ENCODE measurements around the gene RSPO3. TPM values are rescaled to one million over a fixed set of nuclear protein-coding genes. Genes with fewer than 3 reads are reported as not detected.

RSPO3 gene
- total RNA-seq, 1 experiment from 2014 or later = not detected

DNA sequence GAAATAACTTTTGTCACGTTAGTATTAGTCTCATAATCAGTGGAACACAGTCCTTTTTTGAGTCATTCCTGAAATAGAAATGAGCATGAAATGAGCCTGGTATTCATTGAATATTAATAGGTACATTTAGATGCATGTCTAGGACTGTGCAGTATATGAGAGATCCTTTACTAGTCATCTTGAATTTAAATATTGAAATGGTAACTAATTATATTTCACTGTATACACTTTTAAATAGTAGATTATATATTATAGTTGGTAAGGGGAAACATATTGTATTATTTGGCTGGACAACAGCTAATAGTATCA, 59.4 kb downstream of the RSPO3 start (continued):
- TF ChIP-seq, protein P1, sequence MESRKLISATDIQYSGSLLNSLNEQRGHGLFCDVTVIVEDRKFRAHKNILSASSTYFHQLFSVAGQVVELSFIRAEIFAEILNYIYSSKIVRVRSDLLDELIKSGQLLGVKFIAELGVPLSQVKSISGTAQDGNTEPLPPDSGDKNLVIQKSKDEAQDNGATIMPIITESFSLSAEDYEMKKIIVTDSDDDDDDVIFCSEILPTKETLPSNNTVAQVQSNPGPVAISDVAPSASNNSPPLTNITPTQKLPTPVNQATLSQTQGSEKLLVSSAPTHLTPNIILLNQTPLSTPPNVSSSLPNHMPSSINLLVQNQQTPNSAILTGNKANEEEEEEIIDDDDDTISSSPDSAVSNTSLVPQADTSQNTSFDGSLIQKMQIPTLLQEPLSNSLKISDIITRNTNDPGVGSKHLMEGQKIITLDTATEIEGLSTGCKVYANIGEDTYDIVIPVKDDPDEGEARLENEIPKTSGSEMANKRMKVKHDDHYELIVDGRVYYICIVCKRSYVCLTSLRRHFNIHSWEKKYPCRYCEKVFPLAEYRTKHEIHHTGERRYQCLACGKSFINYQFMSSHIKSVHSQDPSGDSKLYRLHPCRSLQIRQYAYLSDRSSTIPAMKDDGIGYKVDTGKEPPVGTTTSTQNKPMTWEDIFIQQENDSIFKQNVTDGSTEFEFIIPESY (IDR thresholded peaks at IDR 0.05; ENCODE audit: extremely low read depth, insufficient replicate concordance, low read length) = no peak
- TF ChIP-seq, protein P2, sequence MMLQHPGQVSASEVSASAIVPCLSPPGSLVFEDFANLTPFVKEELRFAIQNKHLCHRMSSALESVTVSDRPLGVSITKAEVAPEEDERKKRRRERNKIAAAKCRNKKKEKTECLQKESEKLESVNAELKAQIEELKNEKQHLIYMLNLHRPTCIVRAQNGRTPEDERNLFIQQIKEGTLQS (IDR thresholded peaks at IDR 0.05) = no peak
- no peak for TF ChIP-seq ZFX (IDR thresholded peaks at IDR 0.05)

DNA sequence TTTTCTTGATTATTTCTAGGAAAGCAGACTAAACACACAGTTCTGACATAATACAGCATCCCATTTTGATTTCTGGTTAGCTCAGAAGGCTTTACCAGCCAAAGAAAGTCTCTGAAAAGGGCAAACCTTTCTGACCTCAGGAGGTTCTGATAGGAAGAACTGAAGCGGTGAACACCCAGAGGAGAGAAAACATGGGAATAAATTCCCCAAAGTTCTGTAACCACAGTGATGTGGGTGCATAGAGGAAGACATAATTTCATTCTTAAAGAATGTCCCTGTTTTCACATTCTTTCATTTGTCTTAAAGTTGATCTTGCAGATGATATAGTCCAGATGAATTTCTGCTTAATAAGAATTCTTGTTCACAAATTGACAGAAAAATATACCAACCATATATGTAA, 60.3 kb downstream of the RSPO3 start:
- ATAC-seq = no peak
- H3K9me2 ChIP-seq (ENCODE audit: insufficient read depth) = no peaks in the 10 kb centered on the region
- no peak overlapping the region for H3K9ac ChIP-seq (ENCODE audit: low read length)
- no peak overlapping the region for H3K4me3 ChIP-seq (replicated peaks in 1 of 2; ENCODE audit: low read depth in 1 of 2, low read length in 2 of 2)
- H3K79me2 ChIP-seq (ENCODE audit: insufficient read depth, low read length) = no peaks in the 10 kb centered on the region
- H3K27me3 ChIP-seq (ENCODE audit: insufficient read depth, low read length) = no peaks in the 10 kb centered on the region
- intact Hi-C loops (cut with micrococcal nuclease) = no loop called here
- DNase-seq (ENCODE audit: low read depth, low spot score) = no peak
- no peaks in the 10 kb centered on the region for H4K20me1 ChIP-seq (ENCODE audit: insufficient read depth)
- CTCF ChIA-PET = interaction anchor here (0.9 to 3.4 kb wide), 2 partner anchors 8 to 11 kb away, joined by 3 to 28 read pairs; no protein-coding TSS in a partner anchor
- BruUV-seq (replicated peaks) = no TSS peak
- no peak overlapping the region for H3K4me2 ChIP-seq (ENCODE audit: low read length)
- H3K36me3 ChIP-seq (ENCODE audit: control insufficient read depth in 1 of 2, insufficient read depth in 2 of 2, low read length in 2 of 2) = no peaks in the 10 kb centered on the region
- H3K9me3 ChIP-seq (ENCODE audit: control insufficient read depth in 1 of 2, insufficient read depth in 1 of 2, low read depth in 1 of 2, low read length in 2 of 2) = no peaks in the 10 kb centered on the region
- no peak overlapping the region for H3K27ac ChIP-seq (ENCODE audit: low read depth, low read length)
- no peak overlapping the region for H2AFZ ChIP-seq (ENCODE audit: low read depth, low read length, poor library complexity, severe bottlenecking)
- RAD21 ChIA-PET (ENCODE audit: low non-redundant PET in 1 of 2, low total read pairs in 2 of 2, uncharacterized antibody in 2 of 2, unreplicated experiment in 2 of 2) = no interaction called here
- POLR2A ChIA-PET = no interaction called here
- H3K4me1 ChIP-seq (ENCODE audit: control insufficient read depth in 1 of 2, insufficient read depth in 2 of 2, low read length in 2 of 2) = no peaks in the 10 kb centered on the region
- no peak for TF ChIP-seq TCF7L2 (IDR thresholded peaks at IDR 0.05; ENCODE audit: borderline replicate concordance, extremely low read depth, insufficient read depth, insufficient read length)
- TF ChIP-seq ZNF274 (IDR thresholded peaks at IDR 0.05; ENCODE audit: low read depth, low read length) = no peak
- TF ChIP-seq RAD21 (IDR thresholded peaks at IDR 0.05; ENCODE audit: low read depth) = no peak
- no peak for TF ChIP-seq CEBPB (IDR thresholded peaks at IDR 0.05; ENCODE audit: low read depth)
- no peak for TF ChIP-seq SRF (IDR thresholded peaks at IDR 0.05; ENCODE audit: low read depth)
- no peak for TF ChIP-seq SP1 (IDR thresholded peaks at IDR 0.05; ENCODE audit: low read depth)
- no peak for TF ChIP-seq JUND (IDR thresholded peaks at IDR 0.05)
- TF ChIP-seq FOSL1 (IDR thresholded peaks at IDR 0.05; ENCODE audit: low read depth) = no peak
- no peak for TF ChIP-seq ZFX (IDR thresholded peaks at IDR 0.05)
- no peak for TF ChIP-seq ELF1 (IDR thresholded peaks at IDR 0.05; ENCODE audit: borderline replicate concordance, low read depth)
- no peak for TF ChIP-seq EZH2phosphoT487 (IDR thresholded peaks at IDR 0.05; ENCODE audit: borderline replicate concordance)
- TF ChIP-seq, protein P3, sequence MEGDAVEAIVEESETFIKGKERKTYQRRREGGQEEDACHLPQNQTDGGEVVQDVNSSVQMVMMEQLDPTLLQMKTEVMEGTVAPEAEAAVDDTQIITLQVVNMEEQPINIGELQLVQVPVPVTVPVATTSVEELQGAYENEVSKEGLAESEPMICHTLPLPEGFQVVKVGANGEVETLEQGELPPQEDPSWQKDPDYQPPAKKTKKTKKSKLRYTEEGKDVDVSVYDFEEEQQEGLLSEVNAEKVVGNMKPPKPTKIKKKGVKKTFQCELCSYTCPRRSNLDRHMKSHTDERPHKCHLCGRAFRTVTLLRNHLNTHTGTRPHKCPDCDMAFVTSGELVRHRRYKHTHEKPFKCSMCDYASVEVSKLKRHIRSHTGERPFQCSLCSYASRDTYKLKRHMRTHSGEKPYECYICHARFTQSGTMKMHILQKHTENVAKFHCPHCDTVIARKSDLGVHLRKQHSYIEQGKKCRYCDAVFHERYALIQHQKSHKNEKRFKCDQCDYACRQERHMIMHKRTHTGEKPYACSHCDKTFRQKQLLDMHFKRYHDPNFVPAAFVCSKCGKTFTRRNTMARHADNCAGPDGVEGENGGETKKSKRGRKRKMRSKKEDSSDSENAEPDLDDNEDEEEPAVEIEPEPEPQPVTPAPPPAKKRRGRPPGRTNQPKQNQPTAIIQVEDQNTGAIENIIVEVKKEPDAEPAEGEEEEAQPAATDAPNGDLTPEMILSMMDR (IDR thresholded peaks at IDR 0.05 in 2 of 3, conservative IDR thresholded peaks at IDR 0.05 in 1 of 3; ENCODE audit: borderline replicate concordance in 1 of 3, insufficient read depth in 1 of 3, low read depth in 2 of 3, low read length in 2 of 3) = no peak
- TF ChIP-seq, protein P4, sequence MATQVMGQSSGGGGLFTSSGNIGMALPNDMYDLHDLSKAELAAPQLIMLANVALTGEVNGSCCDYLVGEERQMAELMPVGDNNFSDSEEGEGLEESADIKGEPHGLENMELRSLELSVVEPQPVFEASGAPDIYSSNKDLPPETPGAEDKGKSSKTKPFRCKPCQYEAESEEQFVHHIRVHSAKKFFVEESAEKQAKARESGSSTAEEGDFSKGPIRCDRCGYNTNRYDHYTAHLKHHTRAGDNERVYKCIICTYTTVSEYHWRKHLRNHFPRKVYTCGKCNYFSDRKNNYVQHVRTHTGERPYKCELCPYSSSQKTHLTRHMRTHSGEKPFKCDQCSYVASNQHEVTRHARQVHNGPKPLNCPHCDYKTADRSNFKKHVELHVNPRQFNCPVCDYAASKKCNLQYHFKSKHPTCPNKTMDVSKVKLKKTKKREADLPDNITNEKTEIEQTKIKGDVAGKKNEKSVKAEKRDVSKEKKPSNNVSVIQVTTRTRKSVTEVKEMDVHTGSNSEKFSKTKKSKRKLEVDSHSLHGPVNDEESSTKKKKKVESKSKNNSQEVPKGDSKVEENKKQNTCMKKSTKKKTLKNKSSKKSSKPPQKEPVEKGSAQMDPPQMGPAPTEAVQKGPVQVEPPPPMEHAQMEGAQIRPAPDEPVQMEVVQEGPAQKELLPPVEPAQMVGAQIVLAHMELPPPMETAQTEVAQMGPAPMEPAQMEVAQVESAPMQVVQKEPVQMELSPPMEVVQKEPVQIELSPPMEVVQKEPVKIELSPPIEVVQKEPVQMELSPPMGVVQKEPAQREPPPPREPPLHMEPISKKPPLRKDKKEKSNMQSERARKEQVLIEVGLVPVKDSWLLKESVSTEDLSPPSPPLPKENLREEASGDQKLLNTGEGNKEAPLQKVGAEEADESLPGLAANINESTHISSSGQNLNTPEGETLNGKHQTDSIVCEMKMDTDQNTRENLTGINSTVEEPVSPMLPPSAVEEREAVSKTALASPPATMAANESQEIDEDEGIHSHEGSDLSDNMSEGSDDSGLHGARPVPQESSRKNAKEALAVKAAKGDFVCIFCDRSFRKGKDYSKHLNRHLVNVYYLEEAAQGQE (IDR thresholded peaks at IDR 0.05; ENCODE audit: low read depth) = no peak
- no peak for TF ChIP-seq EGR1 (IDR thresholded peaks at IDR 0.05; ENCODE audit: low read depth)
- TF ChIP-seq SIN3A (IDR thresholded peaks at IDR 0.05; ENCODE audit: low read depth) = no peak
- TF ChIP-seq, protein P5, sequence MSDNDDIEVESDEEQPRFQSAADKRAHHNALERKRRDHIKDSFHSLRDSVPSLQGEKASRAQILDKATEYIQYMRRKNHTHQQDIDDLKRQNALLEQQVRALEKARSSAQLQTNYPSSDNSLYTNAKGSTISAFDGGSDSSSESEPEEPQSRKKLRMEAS (IDR thresholded peaks at IDR 0.05) = no peak
- TF ChIP-seq YY1 (IDR thresholded peaks at IDR 0.05; ENCODE audit: extremely low read depth, insufficient replicate concordance, low read depth, low read length) = no peak
- TF ChIP-seq CBX3 (IDR thresholded peaks at IDR 0.05; ENCODE audit: low read depth) = no peak
